Liver (tissue), 9 donors: ENCODE results near the gene SGK1. TPM values are rescaled to one million over a fixed set of nuclear protein-coding genes. Genes with fewer than 3 reads are reported as not detected.

Experiments used
- DNase-seq: peaks from one replicate; pipeline ENCODE4 v3.0.0-alpha.2; 2017; ENCODE audit warnings: low spot score
- H3K27ac ChIP-seq, 2 donors: one replicate each; pipeline ENCODE4 v1.7.0; 2013; ENCODE audit warnings: inconsistent platforms in 2 of 2, low read length in 2 of 2, control low read depth in 1 of 2, low read depth in 1 of 2, mild to moderate bottlenecking in 1 of 2
- H3K27me3 ChIP-seq, 4 donors: one replicate each; pipeline versions ENCODE4 v1.6.1 to v1.7.0; 2013; ENCODE audit warnings: low read length in 3 of 4, inconsistent platforms in 1 of 4, mild to moderate bottlenecking in 1 of 4, moderate library complexity in 1 of 4; ENCODE audit not compliant: control insufficient read depth in 4 of 4, insufficient read depth in 4 of 4
- H3K36me3 ChIP-seq, 4 donors: one replicate each; pipeline versions ENCODE4 v1.6.1 to v1.7.0; 2013; ENCODE audit warnings: low read length in 3 of 4, mild to moderate bottlenecking in 3 of 4, low read depth in 1 of 4, moderate library complexity in 1 of 4; ENCODE audit not compliant: control insufficient read depth in 4 of 4, insufficient read depth in 3 of 4
- H3K4me1 ChIP-seq, 4 donors: one replicate each; pipeline versions ENCODE4 v1.6.1 to v1.7.0; 2013; ENCODE audit warnings: low read length in 3 of 4, mild to moderate bottlenecking in 3 of 4, moderate library complexity in 1 of 4; ENCODE audit not compliant: control insufficient read depth in 4 of 4, insufficient read depth in 4 of 4
- H3K4me3 ChIP-seq, 3 donors: one replicate each; pipeline versions ENCODE4 v1.6.1 to v1.7.0; 2013; ENCODE audit warnings: low read length in 3 of 3, control low read depth in 1 of 3, low read depth in 1 of 3, mild to moderate bottlenecking in 1 of 3
- H3K9ac ChIP-seq, 2 donors: one replicate each; pipeline ENCODE4 v1.7.0; 2013; ENCODE audit warnings: low read length in 2 of 2, mild to moderate bottlenecking in 2 of 2, moderate library complexity in 2 of 2, control low read depth in 1 of 2, low read depth in 1 of 2
- H3K9me3 ChIP-seq, 4 donors: one replicate each; pipeline versions ENCODE4 v1.6.1 to v1.7.0; 2013; ENCODE audit warnings: low read length in 3 of 4; ENCODE audit not compliant: control insufficient read depth in 4 of 4
- EGR1 ChIP-seq, 2 donors: IDR thresholded peaks; 2 replicates each; pipeline ENCODE4 v1.6.1; 2016 to 2018; ENCODE audit warnings: antibody characterized with exemption in 2 of 2, low read depth in 2 of 2
- FOXA1 ChIP-seq: IDR thresholded peaks from 2 replicates; pipeline ENCODE4 v1.6.1; 2016; ENCODE audit warnings: antibody characterized with exemption
- HNF4G ChIP-seq: IDR thresholded peaks from 2 replicates; pipeline ENCODE4 v1.6.1; 2016; ENCODE audit warnings: antibody characterized with exemption
- NR2F2 ChIP-seq: IDR thresholded peaks from 2 replicates; pipeline ENCODE4 v1.6.1; 2016; ENCODE audit warnings: antibody characterized with exemption
- RAD21 ChIP-seq, 2 donors: IDR thresholded peaks; 2 replicates each; pipeline ENCODE4 v1.6.1; 2016; ENCODE audit warnings: antibody characterized with exemption in 2 of 2, mild to moderate bottlenecking in 2 of 2
- RXRA ChIP-seq, 2 donors: IDR thresholded peaks; 2 replicates each; pipeline ENCODE4 v1.6.1; 2017 to 2018; ENCODE audit warnings: antibody characterized with exemption in 2 of 2, mild to moderate bottlenecking in 1 of 2
- SP1 ChIP-seq: IDR thresholded peaks from 2 replicates; pipeline ENCODE4 v1.6.1; 2018; ENCODE audit warnings: antibody characterized with exemption, mild to moderate bottlenecking
- TAF1 ChIP-seq: conservative IDR thresholded peaks from 2 replicates; pipeline ENCODE4 v1.6.1; 2016; ENCODE audit warnings: antibody characterized with exemption, mild to moderate bottlenecking
- YY1 ChIP-seq: IDR thresholded peaks from 2 replicates; pipeline ENCODE4 v1.6.1; 2016; ENCODE audit warnings: antibody characterized with exemption, mild to moderate bottlenecking
- WGBS: extraction: QIAGEN DNeasy Blood & Tissue Kit; methylation state at CpG from one replicate; pipeline ENCODE4 v1.1.7; 2013; 5-methylcytosine and 5-hydroxymethylcytosine counted together
- polyA plus RNA-seq, 2 donors: library from polyadenylated mRNA; stranded (reverse) in 1 of 2; unstranded in 1 of 2; fragments of 200-250 nt in 1 of 2; fragments of >200 nt in 1 of 2; fragmentation: Nextera tagmentation in 1 of 2; extraction: Ambion mirVana in 1 of 2; gene quantifications; one replicate each; pipeline versions ENCODE4 v1.2.1 to v1.2.3, GENCODE V29; 2013 to 2015
- total RNA-seq, 2 donors: library from RNA; depleted of rRNA; stranded (reverse); fragments of >200 nt; gene quantifications; one replicate each; pipeline ENCODE4 v1.2.3, GENCODE V29; 2014
- TF ChIP-seq, protein P1 (sequence below): fragments of 150-350 bp; IDR thresholded peaks from 2 replicates; pipeline ENCODE4 v1.5.1; 2017; ENCODE audit warnings: improper control_type of control experiment, low read depth, low read length; ENCODE audit not compliant: missing input control
- TF ChIP-seq, protein P2 (sequence below): IDR thresholded peaks from 2 replicates; pipeline ENCODE4 v1.6.1; 2016; ENCODE audit warnings: antibody characterized with exemption, mild to moderate bottlenecking
- TF ChIP-seq, protein P3 (sequence below): IDR thresholded peaks from 2 replicates; pipeline ENCODE4 v1.6.1; 2016; ENCODE audit warnings: antibody characterized with exemption
- TF ChIP-seq, protein P4 (sequence below): IDR thresholded peaks from 2 replicates; pipeline ENCODE4 v1.6.1; 2016; ENCODE audit warnings: antibody characterized with exemption
- TF ChIP-seq, protein P5 (sequence below): IDR thresholded peaks from 2 replicates; pipeline ENCODE4 v1.6.1; 2016; ENCODE audit warnings: antibody characterized with exemption
- donor health status: healthy.
- donor health status: healthy.
- donor health status: healthy.
- donor health status: healthy.
- donor health status: healthy.

Gene SGK1
- total and polyA plus RNA-seq, 4 donors = 28.0 to 113 (median 35.4) TPM

DNA sequence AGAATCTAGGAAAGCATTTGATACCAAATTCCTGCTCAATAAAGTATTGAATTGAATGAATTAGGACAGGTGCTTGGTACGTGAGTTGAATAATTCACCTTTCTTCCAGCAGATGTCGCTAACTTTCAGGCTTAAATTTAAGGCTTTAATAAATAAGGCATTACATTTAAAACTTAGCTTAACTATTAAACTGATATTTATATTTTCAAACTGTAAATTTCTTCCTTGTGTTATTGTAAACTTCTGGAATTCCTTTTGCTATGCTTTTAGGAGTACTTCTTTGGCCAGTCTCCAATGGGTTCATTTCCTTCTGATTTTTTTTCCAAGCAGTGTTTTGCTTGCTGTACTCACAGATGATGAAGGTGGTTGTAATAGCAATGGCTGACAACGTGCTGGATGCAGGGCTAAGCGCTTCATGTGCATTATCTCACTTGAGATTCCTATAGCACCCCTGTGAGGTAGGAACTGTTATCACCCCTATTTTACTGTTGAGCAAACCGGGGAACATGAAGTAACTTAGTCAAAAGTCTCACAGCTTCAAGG is 194.2 kb downstream of the SGK1 start:
- Histone ChIP-seq H3K9me3 (no peaks in the 10 kb centered on the region), H3K27me3 (no peaks in the 10 kb centered on the region), H3K4me3 (no peak overlapping the region), H3K4me1 (no peaks in the 10 kb centered on the region), H3K27ac (no peak overlapping the region), H3K9ac (no peak overlapping the region), H3K36me3 (no peaks in the 10 kb centered on the region)
- TF ChIP-seq, protein P1, sequence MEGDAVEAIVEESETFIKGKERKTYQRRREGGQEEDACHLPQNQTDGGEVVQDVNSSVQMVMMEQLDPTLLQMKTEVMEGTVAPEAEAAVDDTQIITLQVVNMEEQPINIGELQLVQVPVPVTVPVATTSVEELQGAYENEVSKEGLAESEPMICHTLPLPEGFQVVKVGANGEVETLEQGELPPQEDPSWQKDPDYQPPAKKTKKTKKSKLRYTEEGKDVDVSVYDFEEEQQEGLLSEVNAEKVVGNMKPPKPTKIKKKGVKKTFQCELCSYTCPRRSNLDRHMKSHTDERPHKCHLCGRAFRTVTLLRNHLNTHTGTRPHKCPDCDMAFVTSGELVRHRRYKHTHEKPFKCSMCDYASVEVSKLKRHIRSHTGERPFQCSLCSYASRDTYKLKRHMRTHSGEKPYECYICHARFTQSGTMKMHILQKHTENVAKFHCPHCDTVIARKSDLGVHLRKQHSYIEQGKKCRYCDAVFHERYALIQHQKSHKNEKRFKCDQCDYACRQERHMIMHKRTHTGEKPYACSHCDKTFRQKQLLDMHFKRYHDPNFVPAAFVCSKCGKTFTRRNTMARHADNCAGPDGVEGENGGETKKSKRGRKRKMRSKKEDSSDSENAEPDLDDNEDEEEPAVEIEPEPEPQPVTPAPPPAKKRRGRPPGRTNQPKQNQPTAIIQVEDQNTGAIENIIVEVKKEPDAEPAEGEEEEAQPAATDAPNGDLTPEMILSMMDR = peak; percentile 73
- TF ChIP-seq RAD21 (IDR thresholded peaks at IDR 0.05) (peak; percentile 82 to 84), NR2F2 (no peak), SP1 (no peak), YY1 (peak; percentile 71)
- TF ChIP-seq, protein P2, sequence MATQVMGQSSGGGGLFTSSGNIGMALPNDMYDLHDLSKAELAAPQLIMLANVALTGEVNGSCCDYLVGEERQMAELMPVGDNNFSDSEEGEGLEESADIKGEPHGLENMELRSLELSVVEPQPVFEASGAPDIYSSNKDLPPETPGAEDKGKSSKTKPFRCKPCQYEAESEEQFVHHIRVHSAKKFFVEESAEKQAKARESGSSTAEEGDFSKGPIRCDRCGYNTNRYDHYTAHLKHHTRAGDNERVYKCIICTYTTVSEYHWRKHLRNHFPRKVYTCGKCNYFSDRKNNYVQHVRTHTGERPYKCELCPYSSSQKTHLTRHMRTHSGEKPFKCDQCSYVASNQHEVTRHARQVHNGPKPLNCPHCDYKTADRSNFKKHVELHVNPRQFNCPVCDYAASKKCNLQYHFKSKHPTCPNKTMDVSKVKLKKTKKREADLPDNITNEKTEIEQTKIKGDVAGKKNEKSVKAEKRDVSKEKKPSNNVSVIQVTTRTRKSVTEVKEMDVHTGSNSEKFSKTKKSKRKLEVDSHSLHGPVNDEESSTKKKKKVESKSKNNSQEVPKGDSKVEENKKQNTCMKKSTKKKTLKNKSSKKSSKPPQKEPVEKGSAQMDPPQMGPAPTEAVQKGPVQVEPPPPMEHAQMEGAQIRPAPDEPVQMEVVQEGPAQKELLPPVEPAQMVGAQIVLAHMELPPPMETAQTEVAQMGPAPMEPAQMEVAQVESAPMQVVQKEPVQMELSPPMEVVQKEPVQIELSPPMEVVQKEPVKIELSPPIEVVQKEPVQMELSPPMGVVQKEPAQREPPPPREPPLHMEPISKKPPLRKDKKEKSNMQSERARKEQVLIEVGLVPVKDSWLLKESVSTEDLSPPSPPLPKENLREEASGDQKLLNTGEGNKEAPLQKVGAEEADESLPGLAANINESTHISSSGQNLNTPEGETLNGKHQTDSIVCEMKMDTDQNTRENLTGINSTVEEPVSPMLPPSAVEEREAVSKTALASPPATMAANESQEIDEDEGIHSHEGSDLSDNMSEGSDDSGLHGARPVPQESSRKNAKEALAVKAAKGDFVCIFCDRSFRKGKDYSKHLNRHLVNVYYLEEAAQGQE = no peak
- no peak for DNase-seq
- WGBS = 12% methylated on average over 5 of the region's 5 CpGs

DNA sequence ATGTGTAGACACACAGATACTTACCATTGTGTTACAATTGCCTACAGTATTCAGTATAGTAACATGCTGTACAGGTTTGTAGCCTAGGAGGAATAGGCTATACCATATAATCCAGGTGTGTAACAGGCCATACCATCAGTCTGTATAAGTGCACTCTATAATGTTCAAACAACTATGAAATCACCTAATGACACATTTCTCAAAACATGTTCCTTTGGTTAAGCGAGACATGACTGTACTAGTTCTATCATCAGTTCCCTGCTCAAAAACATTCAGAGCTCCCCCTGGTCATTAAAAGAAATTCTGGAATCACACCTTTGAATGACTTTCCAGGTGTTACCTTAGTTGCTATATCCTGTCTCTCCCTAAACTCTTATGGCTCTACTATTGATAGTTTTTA is 195.1 kb downstream of the SGK1 start:
- no peaks in the 10 kb centered on the region for H3K4me1 ChIP-seq
- WGBS = 96% methylated on average over 1 of the region's 1 CpG
- no peak overlapping the region for H3K4me3 ChIP-seq
- H3K27ac ChIP-seq = no peak overlapping the region
- no peak for DNase-seq
- TF ChIP-seq HNF4G (no peak), RAD21 (IDR thresholded peaks at IDR 0.05) (no peak), RXRA (IDR thresholded peaks at IDR 0.05) (no peak), EGR1 (IDR thresholded peaks at IDR 0.05; ENCODE audit: low read depth in 2 of 2) (no peak)
- no peaks in the 10 kb centered on the region for H3K36me3 ChIP-seq
- H3K27me3 ChIP-seq = no peaks in the 10 kb centered on the region
- H3K9me3 ChIP-seq = no peaks in the 10 kb centered on the region
- no peak overlapping the region for H3K9ac ChIP-seq

DNA sequence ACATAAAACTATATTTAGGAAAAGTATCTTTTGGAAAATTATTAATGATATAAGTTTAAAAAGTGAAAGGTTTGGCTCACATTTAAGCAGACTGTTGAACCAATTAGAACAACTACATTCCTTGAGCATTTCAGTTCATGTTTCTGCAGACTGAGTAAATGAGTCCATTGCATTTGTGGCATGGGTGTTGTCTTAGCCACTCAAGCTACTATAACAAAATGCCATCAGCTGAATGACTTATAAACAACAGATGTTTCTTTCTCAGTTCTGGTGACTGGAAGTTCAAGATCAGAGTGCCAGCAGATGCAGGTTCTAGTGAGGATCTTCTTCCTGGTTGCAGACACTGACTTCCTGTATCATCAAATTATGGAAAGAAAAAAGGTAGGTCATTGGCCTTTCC is 198.4 kb downstream of the SGK1 start:
- peaks cover 0 to 3% (median 0%) of the 10 kb centered on the region in 4 donors for H3K4me1 ChIP-seq
- H3K9ac ChIP-seq = no peak overlapping the region
- TF ChIP-seq, protein P3, sequence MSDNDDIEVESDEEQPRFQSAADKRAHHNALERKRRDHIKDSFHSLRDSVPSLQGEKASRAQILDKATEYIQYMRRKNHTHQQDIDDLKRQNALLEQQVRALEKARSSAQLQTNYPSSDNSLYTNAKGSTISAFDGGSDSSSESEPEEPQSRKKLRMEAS = no peak
- TF ChIP-seq FOXA1 (no peak), RXRA (IDR thresholded peaks at IDR 0.05) (no peak), NR2F2 (no peak), RAD21 (IDR thresholded peaks at IDR 0.05) (no peak), TAF1 (no peak)
- TF ChIP-seq, protein P4, sequence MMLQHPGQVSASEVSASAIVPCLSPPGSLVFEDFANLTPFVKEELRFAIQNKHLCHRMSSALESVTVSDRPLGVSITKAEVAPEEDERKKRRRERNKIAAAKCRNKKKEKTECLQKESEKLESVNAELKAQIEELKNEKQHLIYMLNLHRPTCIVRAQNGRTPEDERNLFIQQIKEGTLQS = no peak
- TF ChIP-seq, protein P5, sequence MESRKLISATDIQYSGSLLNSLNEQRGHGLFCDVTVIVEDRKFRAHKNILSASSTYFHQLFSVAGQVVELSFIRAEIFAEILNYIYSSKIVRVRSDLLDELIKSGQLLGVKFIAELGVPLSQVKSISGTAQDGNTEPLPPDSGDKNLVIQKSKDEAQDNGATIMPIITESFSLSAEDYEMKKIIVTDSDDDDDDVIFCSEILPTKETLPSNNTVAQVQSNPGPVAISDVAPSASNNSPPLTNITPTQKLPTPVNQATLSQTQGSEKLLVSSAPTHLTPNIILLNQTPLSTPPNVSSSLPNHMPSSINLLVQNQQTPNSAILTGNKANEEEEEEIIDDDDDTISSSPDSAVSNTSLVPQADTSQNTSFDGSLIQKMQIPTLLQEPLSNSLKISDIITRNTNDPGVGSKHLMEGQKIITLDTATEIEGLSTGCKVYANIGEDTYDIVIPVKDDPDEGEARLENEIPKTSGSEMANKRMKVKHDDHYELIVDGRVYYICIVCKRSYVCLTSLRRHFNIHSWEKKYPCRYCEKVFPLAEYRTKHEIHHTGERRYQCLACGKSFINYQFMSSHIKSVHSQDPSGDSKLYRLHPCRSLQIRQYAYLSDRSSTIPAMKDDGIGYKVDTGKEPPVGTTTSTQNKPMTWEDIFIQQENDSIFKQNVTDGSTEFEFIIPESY = no peak
- peaks cover 0 to 2% (median 0%) of the 10 kb centered on the region in 4 donors for H3K27me3 ChIP-seq
- no peaks in the 10 kb centered on the region for H3K36me3 ChIP-seq
- H3K4me3 ChIP-seq = no peak overlapping the region
- no peak overlapping the region for H3K27ac ChIP-seq
- no peak for DNase-seq
- H3K9me3 ChIP-seq = no peaks in the 10 kb centered on the region
